HL-60 (cell line): ENCODE results near the gene USP20.

Experiments used
- DNase-seq, 2 experiments: peaks; one replicate each; pipeline ENCODE4 v3.0.0-alpha.2; 2010 to 2020; ENCODE audit warnings: low read depth in 1 of 2, low spot score in 1 of 2
- H3K27ac ChIP-seq: fragments of 250-450 bp; sonication (Bioruptor Pico); replicated peaks from 2 replicates; pipeline ENCODE4 v1.5.1; 2020; ENCODE audit warnings: mild to moderate bottlenecking, moderate library complexity
- H3K27me3 ChIP-seq: fragments of 250-450 bp; sonication (Bioruptor Pico); 2 replicates; pipeline ENCODE4 v1.5.1; 2021; ENCODE audit warnings: mild to moderate bottlenecking, moderate library complexity; ENCODE audit not compliant: insufficient read depth, poor library complexity, severe bottlenecking
- H3K4me3 ChIP-seq: replicated peaks from 2 replicates; pipeline ENCODE4 v1.5.1; 2011; ENCODE audit warnings: mild to moderate bottlenecking, control low read depth, low read length; ENCODE audit not compliant: insufficient read depth
- CTCF ChIP-seq: IDR thresholded peaks from one replicate; pipeline ENCODE4 v1.5.1; 2011; ENCODE audit warnings: low read length, control low read depth, inconsistent platforms; ENCODE audit not compliant: insufficient read depth
- GABPA ChIP-seq: IDR thresholded peaks from 2 replicates; pipeline ENCODE4 v1.6.1; 2012; ENCODE audit warnings: low read depth
- POLR2AphosphoS5 ChIP-seq: IDR thresholded peaks from 2 replicates; pipeline ENCODE4 v1.6.1; 2012; ENCODE audit warnings: low read depth
- REST ChIP-seq: IDR thresholded peaks from 2 replicates; pipeline ENCODE4 v1.6.1; 2012; ENCODE audit warnings: low read depth; ENCODE audit not compliant: insufficient replicate concordance
- SPI1 ChIP-seq: IDR thresholded peaks from 2 replicates; pipeline ENCODE4 v1.6.1; 2012; ENCODE audit warnings: low read depth, mild to moderate bottlenecking, borderline replicate concordance

Gene USP20

DNA sequence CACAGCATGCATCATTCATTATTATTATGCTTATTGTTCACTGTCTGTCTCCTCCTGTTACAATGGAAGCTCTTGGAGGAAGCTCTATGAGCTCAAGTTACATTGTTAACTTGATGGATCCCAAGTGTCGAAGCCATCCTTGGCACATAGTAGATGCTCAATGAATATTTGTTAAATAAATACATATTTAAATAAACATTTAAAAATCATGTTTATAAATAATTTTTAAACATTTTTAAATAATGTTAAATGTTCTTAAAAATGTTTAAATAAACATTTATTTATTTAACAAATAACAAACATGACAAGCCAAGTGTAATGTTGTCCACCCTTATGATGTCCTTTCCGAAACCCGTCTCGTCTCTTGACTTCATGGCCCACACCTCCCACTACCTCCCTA is 69.5 kb downstream of the USP20 start:
- DNase-seq: no peak
- Histone ChIP-seq H3K27ac (no peak overlapping the region), H3K27me3 (no peaks in the 10 kb centered on the region), H3K4me3 (no peak overlapping the region)
- no peak for TF ChIP-seq CTCF
- no peak for TF ChIP-seq GABPA
- TF ChIP-seq SPI1: no peak
- no peak for TF ChIP-seq POLR2AphosphoS5
- no peak for TF ChIP-seq REST

- Histone ChIP-seq H3K27ac (no peak overlapping the region), H3K4me3 (no peak overlapping the region), H3K27me3 (no peaks in the 10 kb centered on the region)
- TF ChIP-seq CTCF: no peak
- no peak for DNase-seq
These were observed 71.0 kb downstream of the USP20 start for GRCh38 chr9:129906298-129906697.

DNA sequence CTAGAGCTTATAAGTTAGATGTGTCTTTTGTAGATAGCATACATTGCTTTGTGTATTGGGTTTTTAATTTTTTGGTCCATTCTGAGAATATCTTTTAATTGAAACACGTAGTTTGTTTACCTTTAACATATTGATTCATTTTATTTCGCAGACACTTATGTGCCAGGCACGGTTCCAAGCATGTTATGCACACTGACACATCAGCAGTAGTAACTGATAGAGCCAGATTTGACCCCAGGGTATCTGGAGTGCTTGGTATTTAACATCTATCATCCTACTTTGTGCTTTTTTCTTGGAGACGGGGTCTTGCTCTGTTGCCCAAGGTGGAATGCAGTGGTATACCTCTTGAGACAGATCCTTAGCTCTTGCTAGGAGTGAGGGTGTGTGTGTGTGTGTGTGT is 71.9 kb downstream of the USP20 start:
- no peak for DNase-seq
- TF ChIP-seq GABPA (no peak), POLR2AphosphoS5 (no peak), REST (no peak), SPI1 (no peak), CTCF (no peak)
- Histone ChIP-seq H3K27me3 (no peaks in the 10 kb centered on the region), H3K4me3 (no peak overlapping the region), H3K27ac (no peak overlapping the region)

GRCh38 chr9:129908906-129909305 is 73.6 kb downstream of the USP20 start:
- no peaks in the 10 kb centered on the region for H3K27me3 ChIP-seq
- H3K4me3 ChIP-seq: no peak overlapping the region
- DNase-seq: no peak
- no peak overlapping the region for H3K27ac ChIP-seq
- no peak for TF ChIP-seq GABPA
